OCI-LY3 (cell line): ENCODE measurements around the gene ABTB2.

Source experiments
- CTCF ChIP-seq: fragments of 200-600, 300-600 bp; sonication (generic); IDR thresholded peaks from 2 replicates; pipeline ENCODE4 v1.5.1; 2014; ENCODE audit warnings: antibody characterized with exemption, low read length, low read depth
- EZH2phosphoT487 ChIP-seq: fragments of 200-600 bp; shearing (Covaris generic); IDR thresholded peaks from 2 replicates; pipeline ENCODE4 v1.6.1; 2018; ENCODE audit warnings: antibody characterized with exemption, mixed run types, low read depth

DNA sequence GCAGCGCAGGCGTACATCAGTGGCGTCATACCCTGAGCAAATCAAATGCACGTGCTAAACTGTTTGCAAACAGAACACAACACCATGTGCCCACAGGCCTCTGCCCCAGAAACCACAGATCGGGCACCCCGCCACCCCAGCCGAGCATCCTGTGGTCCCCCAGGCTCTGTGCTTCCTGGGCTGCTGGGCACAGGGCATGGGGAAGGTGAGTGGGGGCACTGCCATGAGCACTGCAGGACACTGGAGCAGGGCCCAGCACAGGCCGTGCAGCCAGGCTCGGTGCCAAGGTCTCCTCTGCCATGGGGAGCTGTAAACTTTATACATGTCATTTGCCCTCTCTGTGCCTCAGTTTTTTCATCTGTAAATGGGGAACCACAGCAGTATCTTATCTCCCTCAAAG, 189.8 kb downstream of the ABTB2 start:
- no peak for TF ChIP-seq CTCF
- no peak for TF ChIP-seq EZH2phosphoT487
